GM21619 (cell line): ENCODE data around the gene TCEA3.

ENCODE experiments used
- ATAC-seq: cut with Tn5 transposase; IDR thresholded peaks from one replicate; pipeline ENCODE4 v1.9.1; 2021; ENCODE audit not compliant: unreplicated experiment

TCEA3 gene

DNA sequence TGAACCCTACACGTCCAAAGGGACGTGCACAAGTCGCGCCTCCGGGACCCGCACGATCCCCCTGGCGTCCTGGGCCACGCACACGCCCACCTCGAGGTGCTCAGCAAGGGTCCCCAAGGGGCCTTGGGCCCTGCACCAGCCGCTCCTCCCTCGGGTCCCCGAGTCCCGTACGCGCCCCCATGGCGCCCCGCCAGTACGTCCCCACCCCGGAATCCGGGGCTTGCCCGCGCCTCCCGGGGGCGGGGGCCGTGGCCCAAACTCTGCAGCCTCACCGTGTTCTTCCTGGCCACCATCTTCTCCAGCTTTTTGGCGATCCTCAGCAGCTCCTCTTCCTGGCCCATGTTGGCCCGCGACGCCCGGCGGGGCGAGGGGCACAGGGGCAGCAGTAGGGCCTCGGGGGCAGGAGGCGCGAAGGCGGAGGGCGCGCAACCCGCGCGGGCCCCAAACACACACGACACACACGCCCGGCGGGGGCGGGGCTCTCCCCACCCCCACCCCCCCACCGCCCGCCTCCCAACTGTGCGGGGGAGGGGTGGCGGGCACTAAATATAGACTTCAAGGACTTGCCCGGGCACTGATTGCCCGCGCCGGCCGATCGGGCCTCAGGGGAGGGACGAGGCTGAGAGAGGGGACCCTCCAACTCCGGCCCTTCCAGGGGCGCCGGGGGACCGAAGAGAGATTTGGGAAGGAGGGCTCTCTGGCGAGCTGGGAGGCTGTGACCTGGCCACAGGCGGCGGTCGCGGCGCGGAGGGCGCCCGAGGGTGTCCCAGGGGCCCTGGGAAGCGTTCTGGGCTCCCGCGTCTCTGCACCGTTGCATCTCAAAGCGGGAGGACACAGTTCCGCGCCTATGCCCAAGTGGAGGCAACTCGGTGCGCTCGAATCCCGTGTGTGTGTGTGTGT is at the start of gene TCEA3:
TCEA3 (minus strand) TSS at position 456 of the 900 bp plus-strand sequence; CDS start at position 341, 115 bp downstream.
- no peak for ATAC-seq

DNA sequence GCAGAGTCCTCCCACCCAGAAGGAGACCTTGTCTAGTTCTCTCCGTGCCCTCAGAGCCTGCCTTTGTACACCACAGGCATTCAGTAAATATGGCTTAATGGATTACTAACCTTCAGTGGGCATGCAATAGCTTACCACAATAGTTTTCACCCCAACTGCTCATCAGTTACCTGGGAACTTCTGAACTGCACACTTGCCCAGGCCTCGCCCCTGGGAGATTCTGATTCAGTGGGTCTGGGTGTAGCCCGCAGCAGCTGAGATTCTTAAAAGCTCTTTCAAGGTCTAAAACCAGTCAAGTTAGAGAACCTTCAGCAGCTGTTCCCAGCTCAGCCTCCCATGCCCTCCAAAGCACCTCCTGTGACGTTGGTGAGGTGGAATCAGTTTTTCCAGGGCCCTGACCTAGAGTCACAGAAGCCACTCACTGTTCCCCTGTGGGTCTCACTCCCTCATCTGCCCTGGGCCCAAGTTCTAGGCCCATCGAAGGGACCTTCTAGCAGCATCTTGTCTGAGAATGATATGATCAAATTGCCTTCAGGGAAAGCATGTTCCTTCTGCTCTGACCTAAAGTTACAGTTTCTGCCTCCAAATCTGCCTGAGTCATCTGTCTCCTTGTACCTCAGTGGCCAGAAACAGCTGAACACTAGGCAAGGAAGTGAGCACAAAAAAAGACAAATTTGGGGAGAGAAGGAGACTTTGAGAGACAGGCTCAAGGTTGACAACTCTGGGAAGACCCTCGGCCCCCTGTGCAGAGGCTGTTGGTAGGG is 48.7 kb upstream of the TCEA3 start:
- no peak for ATAC-seq

DNA sequence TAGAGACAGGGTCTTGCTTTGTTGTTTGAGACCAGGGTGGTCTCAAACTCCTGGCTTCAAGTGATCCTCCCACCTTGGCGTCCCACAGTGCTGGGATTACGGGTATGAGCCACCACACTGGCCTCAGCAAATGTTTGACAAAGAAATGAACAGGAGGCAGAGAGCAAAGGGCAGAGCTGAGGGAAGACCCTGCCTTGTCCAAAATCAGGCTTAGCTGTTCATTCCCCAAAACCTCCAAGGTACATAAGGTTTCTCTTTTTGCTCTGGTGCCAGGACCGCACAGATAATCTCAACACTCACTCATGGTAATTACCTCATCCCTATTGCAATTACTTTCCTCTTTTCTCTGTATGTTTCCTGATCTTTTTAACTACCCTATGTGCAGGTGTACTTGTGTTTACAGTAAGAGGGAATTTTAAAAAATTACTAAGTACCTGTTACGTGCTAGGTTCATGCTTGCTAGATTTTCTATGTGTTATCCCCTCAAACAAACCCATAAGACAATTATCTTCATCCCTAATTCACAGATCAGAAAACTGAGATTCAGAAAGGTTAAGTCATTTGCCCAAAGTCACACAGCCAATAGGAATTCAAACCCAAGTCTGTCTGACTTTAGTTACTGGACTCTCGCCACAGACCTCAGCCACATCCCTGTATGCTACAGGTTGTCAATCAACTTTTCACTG is 47.9 kb upstream of the TCEA3 start:
- no peak for ATAC-seq

DNA sequence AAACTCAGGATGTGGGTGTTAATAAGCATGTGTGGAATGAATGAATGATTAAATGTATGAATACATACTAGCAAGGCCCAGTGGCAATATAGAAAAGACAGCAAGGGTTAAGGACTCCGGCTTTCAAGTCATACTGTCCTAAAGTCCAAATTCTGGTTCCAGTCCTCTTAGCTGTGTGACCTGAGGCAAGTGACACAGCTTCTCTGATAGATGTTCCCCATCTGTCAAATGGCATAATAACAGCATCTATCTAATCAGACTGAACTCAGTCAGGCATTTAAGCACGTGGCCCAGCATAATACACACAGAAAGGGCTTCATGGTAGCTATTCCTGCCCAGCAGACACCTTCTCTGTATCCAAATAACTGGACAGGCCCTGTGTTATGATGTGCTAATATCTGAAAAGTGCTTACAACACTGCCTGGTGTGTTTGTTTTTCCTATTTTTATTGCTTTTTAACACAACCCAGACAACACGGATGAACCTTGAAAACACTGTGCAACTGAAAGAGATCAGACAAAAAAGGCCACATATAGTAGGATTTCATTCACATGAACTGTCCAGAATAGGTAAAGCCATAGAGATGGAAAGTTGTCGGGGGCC is 47.0 kb upstream of the TCEA3 start:
- ATAC-seq, result no peak

DNA sequence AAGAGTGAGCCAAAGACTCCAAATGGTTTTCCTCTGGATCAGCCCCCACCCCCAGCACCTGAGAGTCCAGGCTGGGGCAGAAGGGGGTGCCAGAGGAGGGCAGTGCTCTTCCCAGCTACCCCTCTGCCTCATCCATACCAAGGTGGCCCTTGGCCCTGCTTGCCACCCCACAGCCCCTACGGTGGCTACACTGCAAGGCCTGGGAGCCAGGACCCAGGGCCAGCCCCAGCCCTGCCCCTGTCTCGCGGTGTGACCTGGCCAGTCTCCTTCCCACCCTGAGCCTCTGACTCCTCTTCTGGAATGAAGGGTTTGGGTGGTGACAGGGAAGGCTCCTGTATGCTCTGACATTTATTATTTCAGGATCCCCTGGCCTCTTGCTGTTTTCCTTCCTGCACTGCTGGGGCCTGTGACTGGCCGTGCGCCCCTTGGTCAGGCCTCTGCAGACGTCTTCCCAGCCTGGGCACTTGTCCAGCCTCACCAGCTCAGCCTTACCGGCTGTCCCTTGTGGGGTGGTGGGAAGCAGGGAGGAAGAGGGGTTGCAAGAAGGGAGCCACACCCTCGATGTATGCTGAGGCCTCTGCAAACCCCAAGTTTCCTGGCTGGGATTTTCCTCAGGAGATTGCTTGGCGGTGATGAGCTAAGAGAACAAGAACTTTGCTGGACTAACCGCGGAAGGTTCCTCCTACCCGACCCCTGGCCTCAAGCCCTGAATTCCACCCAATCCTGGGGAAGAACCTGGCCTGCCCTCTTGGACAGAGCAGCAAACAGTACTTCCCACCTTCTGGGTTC is 45.9 kb upstream of the TCEA3 start:
- ATAC-seq, result no peak

DNA sequence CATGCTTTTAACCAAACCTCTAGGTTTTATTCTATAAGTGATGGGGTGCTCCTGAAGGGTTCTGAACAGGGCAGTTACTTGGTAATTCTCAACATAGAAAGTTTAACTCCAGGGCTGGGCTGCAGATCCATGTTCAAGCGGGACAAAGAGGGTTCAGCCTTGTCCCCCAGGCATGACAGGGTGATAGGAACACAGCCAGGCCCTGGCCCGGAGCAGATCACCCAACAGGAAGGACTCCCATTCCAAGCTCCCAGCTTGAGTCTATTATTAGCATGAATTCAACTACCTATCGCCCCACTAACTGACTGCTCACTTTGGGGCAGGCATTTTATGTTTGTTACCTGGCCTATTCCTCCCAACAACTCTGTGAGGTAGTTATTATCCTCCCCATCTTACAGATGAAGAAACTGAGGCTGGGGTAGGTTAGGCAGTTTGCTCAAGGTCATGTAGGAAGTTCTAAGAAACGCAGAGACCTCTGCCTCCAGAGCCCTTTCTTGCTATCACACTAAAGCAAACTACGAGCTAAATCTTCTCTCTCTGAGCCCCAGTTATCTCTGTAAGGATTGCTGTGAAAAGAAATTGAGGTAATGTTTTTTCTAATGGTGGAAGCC is 44.9 kb upstream of the TCEA3 start:
- ATAC-seq, result no peak

DNA sequence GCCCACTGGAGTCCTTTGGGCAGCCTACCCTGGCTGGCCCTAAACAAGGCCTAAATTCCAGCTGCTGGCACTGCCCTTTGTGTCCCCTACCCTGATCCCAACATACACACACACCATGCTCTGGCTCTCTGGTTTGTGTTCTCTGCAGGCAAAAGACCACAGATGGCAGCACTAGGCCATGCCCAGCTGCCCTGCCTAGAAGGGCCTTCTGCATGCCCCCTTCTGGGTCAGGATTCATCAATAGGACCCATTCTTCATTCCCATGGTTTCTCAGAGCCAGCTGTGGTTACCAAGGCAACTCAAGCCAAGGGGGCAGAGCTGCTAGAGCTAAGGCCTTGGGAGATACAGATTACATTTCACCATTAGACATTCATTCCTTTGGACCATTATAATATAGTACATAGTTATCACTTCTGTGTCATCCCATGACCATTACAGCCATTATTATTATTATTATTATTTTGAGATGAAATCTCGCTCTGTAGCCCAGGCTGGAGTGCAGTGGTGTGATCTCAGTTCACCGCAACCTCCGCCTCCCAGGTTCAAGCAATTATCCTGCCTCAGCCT is 42.0 kb upstream of the TCEA3 start:
- ATAC-seq, result no peak

DNA sequence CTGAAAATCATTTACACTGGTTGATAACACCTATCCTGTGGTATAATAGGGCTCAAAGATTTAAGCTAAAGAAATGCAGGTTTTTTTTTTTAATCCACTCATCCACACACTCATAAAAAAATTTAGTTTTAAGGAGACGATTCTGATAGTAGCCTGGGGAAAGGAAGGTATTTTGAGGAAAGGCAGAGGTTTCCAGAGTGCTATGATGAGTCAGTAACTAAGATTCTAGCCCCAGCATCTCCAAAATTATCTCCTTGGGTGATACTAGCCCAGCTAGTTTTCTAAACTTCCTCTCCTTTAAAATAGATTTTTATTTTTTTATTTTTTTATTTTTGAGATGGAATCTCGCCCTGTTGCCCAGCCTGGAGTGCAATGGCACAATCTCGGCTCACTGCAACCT is 38.7 kb upstream of the TCEA3 start:
- ATAC-seq, result no peak

DNA sequence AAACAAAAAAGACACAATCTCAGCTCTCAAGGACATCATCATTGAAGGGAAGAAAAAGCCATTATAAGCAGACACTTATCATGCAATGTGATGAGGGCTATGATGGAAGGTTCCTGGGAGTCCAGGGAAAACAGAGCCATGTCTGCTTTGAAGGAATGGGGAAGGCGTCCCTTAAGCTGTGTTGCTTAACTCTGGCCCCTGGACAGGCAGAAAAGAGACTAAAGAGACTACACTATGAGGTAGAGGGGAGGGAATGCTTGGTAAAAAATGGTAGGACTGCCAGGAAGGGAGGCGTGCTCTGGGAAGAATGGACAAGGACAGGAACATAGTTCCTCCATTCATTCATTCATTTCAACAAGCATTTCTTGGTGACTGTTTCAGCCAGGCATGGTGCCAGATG is 38.2 kb upstream of the TCEA3 start:
- no peak for ATAC-seq

DNA sequence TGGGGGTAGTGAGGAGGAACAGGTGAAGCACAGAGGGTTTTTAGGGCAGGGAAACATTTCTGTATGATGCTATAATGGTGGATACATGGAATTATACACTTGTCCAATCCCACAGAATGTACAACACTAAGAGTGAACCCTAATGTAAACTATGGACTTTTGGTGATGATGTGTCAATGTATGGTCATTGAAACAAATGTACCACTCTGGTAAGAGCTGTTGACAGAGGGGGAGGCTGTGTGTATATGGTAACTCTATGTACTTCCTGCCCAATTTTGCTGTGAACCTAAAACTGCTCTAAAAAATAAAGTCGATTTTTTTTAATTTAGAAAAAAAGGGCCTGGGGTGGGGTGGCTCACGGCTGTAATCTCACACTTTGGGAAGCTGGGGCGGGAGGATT is 36.5 kb upstream of the TCEA3 start:
- ATAC-seq, result no peak

DNA sequence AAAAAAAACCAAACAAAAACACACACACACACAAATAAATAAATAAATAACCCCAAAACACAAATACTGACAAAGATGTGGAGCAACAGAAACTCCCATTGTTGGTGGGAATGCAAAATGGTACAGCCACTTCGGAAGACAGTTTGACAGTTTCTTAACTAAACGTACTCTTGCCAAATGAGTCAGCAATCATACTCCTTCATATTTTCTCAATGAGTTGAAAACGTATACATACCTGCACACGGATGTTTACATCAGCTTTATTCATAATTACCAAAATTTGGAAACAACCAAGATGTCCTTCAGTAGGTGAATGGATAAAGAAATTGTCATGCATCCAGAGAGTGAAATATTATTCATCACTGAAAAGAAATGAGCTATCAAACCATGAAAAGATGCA is 36.0 kb upstream of the TCEA3 start:
- no peak for ATAC-seq

DNA sequence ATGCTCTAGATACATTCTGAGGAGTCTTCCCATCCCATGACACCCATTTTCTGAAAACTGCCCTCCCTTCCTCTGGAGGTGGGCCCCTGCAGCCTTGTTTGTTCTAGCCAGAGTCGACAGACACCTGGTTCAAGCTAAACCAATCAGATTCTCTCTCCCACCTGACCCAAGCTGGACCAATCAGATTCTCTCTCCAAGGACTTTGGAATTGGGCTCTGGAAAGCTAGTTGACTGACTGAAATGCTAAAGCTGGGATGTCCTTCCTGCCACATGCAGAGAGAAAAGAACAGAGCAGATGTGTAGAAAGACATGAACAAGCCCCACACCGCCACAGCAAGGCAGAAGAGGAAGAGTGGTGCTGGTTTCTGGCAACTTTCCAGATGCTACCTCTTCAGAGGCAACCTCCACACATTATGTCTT is 34.8 kb upstream of the TCEA3 start:
- ATAC-seq, result no peak

DNA sequence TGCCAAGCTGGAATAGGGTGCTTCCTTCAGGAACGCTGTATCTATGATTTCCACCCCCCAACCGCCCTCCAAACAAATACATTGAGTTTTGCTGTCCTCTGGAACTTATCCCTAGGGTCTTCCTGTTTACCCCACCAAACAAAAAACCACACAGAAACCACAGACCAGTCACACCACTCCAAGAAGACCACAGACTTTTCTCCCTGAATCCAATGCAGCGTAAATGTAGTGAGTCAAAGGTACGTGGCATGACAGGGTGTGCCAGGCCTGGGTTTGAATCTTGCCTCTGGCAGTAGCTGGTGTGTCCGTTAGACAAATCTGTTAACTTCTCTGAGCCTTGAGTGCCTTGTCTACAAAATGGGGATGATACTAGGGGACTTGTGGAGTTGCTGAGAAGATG is 31.7 kb upstream of the TCEA3 start:
- ATAC-seq, result no peak

DNA sequence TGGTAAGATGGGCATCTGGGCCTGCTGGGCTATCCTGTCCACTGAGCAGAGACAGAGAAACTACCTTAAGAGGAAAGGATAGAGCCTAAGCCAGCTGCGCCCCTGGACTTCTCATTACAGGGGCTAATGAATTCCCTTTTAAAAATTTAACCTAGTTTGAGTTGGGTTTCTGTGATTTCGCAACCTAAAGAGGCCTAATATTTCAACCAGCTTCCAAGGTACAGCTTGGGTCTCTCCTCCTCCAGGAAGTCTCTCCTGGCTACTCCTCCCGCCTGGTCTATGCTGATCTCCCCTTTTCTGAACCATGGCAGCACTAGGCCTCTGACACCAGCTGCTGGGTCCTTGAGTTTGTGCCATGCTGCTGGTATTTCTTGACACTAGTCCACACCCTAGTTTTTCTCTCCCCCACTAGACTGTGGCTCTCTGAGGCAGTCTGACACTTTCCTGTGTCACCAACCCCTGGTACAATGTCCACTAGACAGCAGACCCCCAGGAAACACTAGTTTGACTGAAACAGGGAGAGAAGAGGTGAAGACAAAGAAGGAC is 29.0 kb upstream of the TCEA3 start:
- no peak for ATAC-seq

DNA sequence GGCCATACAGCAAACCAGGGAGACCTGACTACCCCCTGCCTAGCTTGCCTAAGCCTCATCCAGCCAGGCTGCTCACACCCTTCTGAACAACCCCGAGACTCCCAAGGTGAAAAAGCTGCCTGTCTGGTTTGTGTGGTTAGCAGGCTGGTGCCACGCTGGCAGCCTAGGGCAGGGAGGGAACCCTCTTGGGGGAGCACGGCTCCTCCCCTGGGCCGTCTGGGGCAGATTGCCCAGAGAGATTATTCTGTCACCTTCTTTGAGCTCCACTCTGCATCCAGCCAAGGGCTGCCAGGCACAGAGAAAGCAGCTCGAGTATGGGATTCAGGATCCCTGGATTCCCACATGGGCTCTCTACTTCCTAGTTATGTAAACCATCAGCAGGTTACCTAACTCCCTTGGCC is 27.5 kb upstream of the TCEA3 start:
- ATAC-seq, result no peak

DNA sequence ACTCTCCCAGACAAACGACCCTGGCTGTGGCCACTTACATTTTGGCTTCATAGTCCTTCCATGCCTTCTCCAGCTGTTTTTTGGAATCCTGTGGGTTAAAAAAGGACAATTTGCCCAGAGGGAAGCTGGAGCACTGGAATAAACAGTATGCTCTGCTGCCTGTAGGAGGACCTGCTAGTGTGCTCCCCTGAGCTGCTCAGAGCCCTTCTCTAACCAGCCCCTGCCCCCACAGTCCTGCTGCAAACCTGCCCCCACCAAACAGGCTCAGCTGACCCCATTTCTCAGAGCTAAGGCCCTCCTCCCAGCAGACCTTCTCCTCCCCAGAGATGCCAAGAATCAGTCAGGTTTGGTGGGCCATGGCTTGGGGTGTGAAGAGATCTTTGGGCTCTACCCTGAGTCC is 26.9 kb upstream of the TCEA3 start:
- no peak for ATAC-seq

DNA sequence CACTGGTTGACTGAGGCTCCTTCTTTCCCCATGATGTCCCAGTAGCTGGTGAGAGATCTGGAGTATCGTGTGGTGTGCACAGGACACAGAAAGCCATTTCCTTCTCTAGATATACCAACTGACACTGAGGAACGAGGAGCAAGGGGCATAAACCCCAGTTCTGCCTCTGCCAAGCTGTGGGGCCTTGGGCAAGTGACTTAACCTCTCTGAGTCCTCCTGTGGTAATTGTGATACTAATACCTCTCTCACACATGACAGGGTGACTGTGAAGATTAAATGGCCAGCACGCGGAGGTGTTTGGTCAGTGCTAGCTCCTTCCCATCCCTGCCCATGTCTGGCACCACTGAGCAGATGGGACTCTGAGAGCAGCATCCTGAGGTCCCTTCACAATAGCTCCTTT is 26.3 kb upstream of the TCEA3 start:
- no peak for ATAC-seq

DNA sequence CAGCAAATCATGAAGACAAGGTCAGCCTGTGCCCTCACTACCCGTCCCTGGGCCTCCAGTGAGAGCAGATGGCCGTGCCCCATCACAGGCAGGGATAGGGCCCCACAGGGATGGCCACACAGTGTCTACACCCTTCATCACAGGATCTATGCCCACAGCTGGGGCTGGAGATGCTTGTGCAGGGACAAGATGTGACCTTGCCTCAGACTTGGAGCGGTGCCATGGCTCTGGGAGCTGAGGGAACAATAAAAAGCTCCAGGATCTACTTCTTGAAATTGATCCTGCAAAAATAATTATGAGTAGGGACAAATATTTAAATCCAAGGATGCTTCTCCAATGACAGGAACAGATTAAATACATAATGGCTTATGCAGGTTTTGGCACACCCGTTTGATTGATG is 25.4 kb upstream of the TCEA3 start:
- no peak for ATAC-seq

DNA sequence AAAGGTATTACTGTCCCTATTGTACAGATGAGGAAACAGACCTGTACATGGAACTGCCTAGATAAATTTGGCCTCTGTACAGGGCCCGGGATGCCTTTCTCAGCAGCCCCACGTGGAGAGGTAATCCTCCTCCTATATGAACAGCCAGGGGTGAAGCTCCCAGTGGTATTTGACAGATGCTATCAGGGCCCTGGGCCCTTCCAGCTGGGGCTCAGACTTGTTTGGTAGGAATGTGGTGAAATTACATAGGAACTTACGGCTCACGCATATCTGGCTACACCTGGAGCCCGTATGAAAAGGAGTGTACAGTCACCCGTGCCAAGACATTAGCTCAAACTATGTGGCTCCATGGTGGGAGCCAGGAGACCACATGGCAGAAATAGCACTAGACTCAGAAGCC is 24.8 kb upstream of the TCEA3 start:
- no peak for ATAC-seq
